Skin of body (tissue), 2 donors: ENCODE data around the gene DHRS9. TPM values are rescaled to one million over a fixed set of nuclear protein-coding genes. Genes with fewer than 3 reads are reported as not detected.
A peak's percentile ranks its signal among the peaks of the same experiment; 100 is the strongest.

Experiments used
- DNase-seq: peaks from one replicate; lab custom pipeline; 2025; lab: John Stamatoyannopoulos, UW
- total RNA-seq: library from RNA; depleted of rRNA; stranded (reverse); fragments of >200 nt; gene quantifications from one replicate; pipeline ENCODE4 v1.2.3, GENCODE V29; 2014

Gene DHRS9
- total RNA-seq, 1 donor from 2014 or later, result 1.6 TPM

GRCh38 chr2:169065864-169066517 is 3.4 kb upstream of the DHRS9 start:
- peak; percentile 6 for DNase-seq

- no peak for DNase-seq
Measured at GRCh38 chr2:169066897-169067296, 2.5 kb upstream of the DHRS9 start.

GRCh38 chr2:169069833-169070232 is 470 bp downstream of the DHRS9 start:
- no peak for DNase-seq

GRCh38 chr2:169071455-169071854 is 2.1 kb downstream of the DHRS9 start:
- DNase-seq, result no peak

- no peak for DNase-seq
Measured at GRCh38 chr2:169072163-169072925, 3.0 kb downstream of the DHRS9 start.

- DNase-seq, result no peak
Measured at GRCh38 chr2:169073211-169073962, 4.0 kb downstream of the DHRS9 start.

- DNase-seq, result no peak
Measured at GRCh38 chr2:169073963-169074751, 4.8 kb downstream of the DHRS9 start.

GRCh38 chr2:169077674-169078240 is 8.4 kb downstream of the DHRS9 start:
- no peak for DNase-seq

- DNase-seq, result no peak
Measured at GRCh38 chr2:169080250-169081069, 11.1 kb downstream of the DHRS9 start.

GRCh38 chr2:169081551-169081950 is 12.2 kb downstream of the DHRS9 start:
- no peak for DNase-seq

GRCh38 chr2:169082995-169083394 is 13.6 kb downstream of the DHRS9 start:
- no peak for DNase-seq

- DNase-seq, result no peak
Measured at GRCh38 chr2:169086893-169087467, 17.6 kb downstream of the DHRS9 start.

- no peak for DNase-seq
Measured at GRCh38 chr2:169087757-169088379, 18.5 kb downstream of the DHRS9 start.

GRCh38 chr2:169089182-169089581 is 19.8 kb downstream of the DHRS9 start:
- no peak for DNase-seq

- no peak for DNase-seq
Measured at GRCh38 chr2:169090133-169090820, 20.9 kb downstream of the DHRS9 start.

GRCh38 chr2:169091256-169091655 is 21.9 kb downstream of the DHRS9 start:
- DNase-seq, result no peak

GRCh38 chr2:169091761-169092519 is 22.6 kb downstream of the DHRS9 start:
- DNase-seq, result no peak

GRCh38 chr2:169093535-169093934 is 24.2 kb downstream of the DHRS9 start:
- DNase-seq, result no peak
